Activated naive CD8-positive, alpha-beta T cell treated with anti-CD3 and anti-CD28 coated beads, Interleukin-2, amount 10 ng/mL, durations not matched to agents 7 days and 5 days (primary cell): ENCODE data around the gene SAMD4A. TPM values are rescaled to one million over a fixed set of nuclear protein-coding genes. Genes with fewer than 3 reads are reported as not detected.

Experiments
- ATAC-seq: fragments of 150-1000 bp; cut with Tn5 transposase; one replicate; pipeline ENCODE4 v1.10.0; 2021; ENCODE audit warnings: low read depth, moderate library complexity
- POLR2A ChIA-PET: fragments of 350-600 bp; sonication (Branson Sonifier 250); formaldehyde crosslinking; loops from one replicate; lab custom pipeline; 2021; ENCODE audit warnings: antibody characterized with exemption; lab: Charles Lee
- DNase-seq: peaks from one replicate; pipeline ENCODE4 v3.0.0; 2021
- H3K27ac Mint-ChIP-seq: one replicate; pipeline ENCODE4 v1.8.0; 2022; ENCODE audit warnings: mild to moderate bottlenecking, mixed read lengths
- H3K27me3 Mint-ChIP-seq: one replicate; pipeline ENCODE4 v1.8.0; 2022; ENCODE audit warnings: mild to moderate bottlenecking, moderate library complexity, mixed read lengths
- H3K36me3 Mint-ChIP-seq: one replicate; pipeline ENCODE4 v1.8.0; 2021; ENCODE audit warnings: mild to moderate bottlenecking, mixed read lengths
- H3K4me1 Mint-ChIP-seq: one replicate; pipeline ENCODE4 v1.8.0; 2021; ENCODE audit warnings: mixed read lengths
- H3K4me3 Mint-ChIP-seq: one replicate; pipeline ENCODE4 v1.8.0; 2022; ENCODE audit warnings: mild to moderate bottlenecking, moderate library complexity, mixed read lengths
- H3K9me3 Mint-ChIP-seq: one replicate; pipeline ENCODE4 v1.8.0; 2021; ENCODE audit warnings: mixed read lengths
- total RNA-seq, 2 experiments: library from RNA; stranded (reverse); gene quantifications; one replicate each; pipeline ENCODE4 v1.2.3, GENCODE V29; 2021

SAMD4A gene
- total RNA-seq, 2 experiments from 2014 or later, result 2.6 to 2.7 TPM

DNA sequence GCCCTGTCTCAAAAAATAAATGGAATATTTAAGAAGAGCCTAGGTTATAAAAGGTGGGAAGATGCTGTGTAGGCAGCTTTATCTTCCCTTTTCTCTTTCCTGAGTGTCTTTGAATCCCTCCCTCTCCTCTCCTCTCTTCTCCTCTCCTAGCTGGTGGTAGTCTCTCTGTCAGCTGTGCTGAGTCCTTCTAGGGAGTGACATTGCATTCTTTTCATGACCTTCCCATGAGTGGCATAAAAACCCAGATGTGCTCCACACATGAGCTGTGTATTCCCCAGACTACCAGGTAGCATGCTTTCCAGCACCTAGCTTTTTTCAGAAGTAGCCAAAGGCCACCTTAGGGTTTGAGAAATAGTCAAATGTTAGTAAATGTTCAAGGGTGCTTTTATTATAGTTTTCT lies 23.6 kb downstream of the SAMD4A start:
- no peak overlapping the region for H3K27ac Mint-ChIP-seq
- peaks cover 18% of the 10 kb centered on the region for H3K27me3 Mint-ChIP-seq

GRCh38 chr14:54591461-54591860 lies 24.5 kb downstream of the SAMD4A start:
- Mint-ChIP-seq H3K27ac (no peak overlapping the region), H3K4me1 (peaks cover 6% of the 10 kb centered on the region), H3K36me3 (peaks cover 2% of the 10 kb centered on the region), H3K4me3 (no peak overlapping the region), H3K9me3 (no peaks in the 10 kb centered on the region), H3K27me3 (peaks cover 16% of the 10 kb centered on the region)
- POLR2A ChIA-PET, result no interaction called here
- ATAC-seq (no peak), DNase-seq (no peak)

More for the DNA sequence above, 23.6 kb downstream of the SAMD4A start:
- no peak for ATAC-seq
- H3K4me1 Mint-ChIP-seq, result peaks cover 6% of the 10 kb centered on the region
- H3K36me3 Mint-ChIP-seq, result peaks cover 2% of the 10 kb centered on the region
- H3K9me3 Mint-ChIP-seq, result no peaks in the 10 kb centered on the region
- POLR2A ChIA-PET, result no interaction called here
- DNase-seq, result no peak
- no peak overlapping the region for H3K4me3 Mint-ChIP-seq

GRCh38 chr14:54591866-54592265 lies 24.9 kb downstream of the SAMD4A start:
- no peaks in the 10 kb centered on the region for H3K36me3 Mint-ChIP-seq
- POLR2A ChIA-PET, result no interaction called here
- no peaks in the 10 kb centered on the region for H3K9me3 Mint-ChIP-seq
- H3K27ac Mint-ChIP-seq, result no peak overlapping the region
- peaks cover 6% of the 10 kb centered on the region for H3K4me1 Mint-ChIP-seq
- H3K27me3 Mint-ChIP-seq, result peaks cover 13% of the 10 kb centered on the region
- no peak overlapping the region for H3K4me3 Mint-ChIP-seq
- no peak for DNase-seq
- ATAC-seq, result no peak

- Mint-ChIP-seq H3K9me3 (no peaks in the 10 kb centered on the region), H3K4me3 (no peak overlapping the region), H3K4me1 (peaks cover 6% of the 10 kb centered on the region), H3K27me3 (peaks cover 10% of the 10 kb centered on the region), H3K27ac (no peak overlapping the region), H3K36me3 (no peaks in the 10 kb centered on the region)
- ATAC-seq (no peak), DNase-seq (no peak)
- POLR2A ChIA-PET, result no interaction called here
Measured at GRCh38 chr14:54593860-54594259, 26.9 kb downstream of the SAMD4A start.

- DNase-seq (no peak), ATAC-seq (no peak)
- H3K4me1 Mint-ChIP-seq, result peaks cover 6% of the 10 kb centered on the region
- no peak overlapping the region for H3K27ac Mint-ChIP-seq
- no peaks in the 10 kb centered on the region for H3K9me3 Mint-ChIP-seq
- H3K27me3 Mint-ChIP-seq, result peaks cover 12% of the 10 kb centered on the region
- H3K36me3 Mint-ChIP-seq, result no peaks in the 10 kb centered on the region
- no peak overlapping the region for H3K4me3 Mint-ChIP-seq
- POLR2A ChIA-PET, result no interaction called here
Measured at GRCh38 chr14:54594537-54594936, 27.6 kb downstream of the SAMD4A start.

DNA sequence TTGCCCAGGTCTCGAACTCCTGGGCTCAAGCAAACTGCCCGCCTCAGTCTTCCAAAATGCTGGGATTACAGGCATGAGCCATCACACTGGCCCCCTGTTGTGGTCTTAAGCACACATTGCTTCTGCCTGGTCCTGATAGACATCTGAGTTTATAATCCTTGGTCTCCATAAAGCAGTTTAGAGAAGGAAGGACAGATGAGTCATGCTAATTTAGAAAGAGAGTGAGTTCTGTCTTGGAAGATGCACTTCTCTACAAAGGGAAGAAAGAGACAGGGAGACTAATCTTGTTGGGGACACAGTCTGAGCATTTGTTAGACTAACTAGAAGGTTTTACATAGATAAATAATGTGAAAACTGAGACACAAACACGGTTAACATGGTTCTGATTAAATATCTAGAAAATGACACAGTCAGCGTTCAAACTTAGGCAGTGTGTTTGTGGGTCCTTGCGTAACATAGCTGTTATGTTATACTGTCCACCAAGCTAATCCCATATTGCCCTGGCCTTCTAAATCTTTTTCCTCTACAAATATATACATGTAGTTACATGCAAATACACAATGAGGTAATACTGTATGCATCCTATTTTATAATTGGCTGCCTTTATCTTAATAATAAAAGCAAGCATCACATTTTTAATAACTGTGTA lies 31.0 kb downstream of the SAMD4A start:
- Mint-ChIP-seq H3K36me3 (no peaks in the 10 kb centered on the region), H3K4me3 (no peak overlapping the region), H3K9me3 (no peaks in the 10 kb centered on the region), H3K27ac (no peak overlapping the region), H3K4me1 (peaks cover 6% of the 10 kb centered on the region), H3K27me3 (peaks cover 8% of the 10 kb centered on the region)
- DNase-seq (no peak), ATAC-seq (no peak)
- POLR2A ChIA-PET, result no interaction called here

DNA sequence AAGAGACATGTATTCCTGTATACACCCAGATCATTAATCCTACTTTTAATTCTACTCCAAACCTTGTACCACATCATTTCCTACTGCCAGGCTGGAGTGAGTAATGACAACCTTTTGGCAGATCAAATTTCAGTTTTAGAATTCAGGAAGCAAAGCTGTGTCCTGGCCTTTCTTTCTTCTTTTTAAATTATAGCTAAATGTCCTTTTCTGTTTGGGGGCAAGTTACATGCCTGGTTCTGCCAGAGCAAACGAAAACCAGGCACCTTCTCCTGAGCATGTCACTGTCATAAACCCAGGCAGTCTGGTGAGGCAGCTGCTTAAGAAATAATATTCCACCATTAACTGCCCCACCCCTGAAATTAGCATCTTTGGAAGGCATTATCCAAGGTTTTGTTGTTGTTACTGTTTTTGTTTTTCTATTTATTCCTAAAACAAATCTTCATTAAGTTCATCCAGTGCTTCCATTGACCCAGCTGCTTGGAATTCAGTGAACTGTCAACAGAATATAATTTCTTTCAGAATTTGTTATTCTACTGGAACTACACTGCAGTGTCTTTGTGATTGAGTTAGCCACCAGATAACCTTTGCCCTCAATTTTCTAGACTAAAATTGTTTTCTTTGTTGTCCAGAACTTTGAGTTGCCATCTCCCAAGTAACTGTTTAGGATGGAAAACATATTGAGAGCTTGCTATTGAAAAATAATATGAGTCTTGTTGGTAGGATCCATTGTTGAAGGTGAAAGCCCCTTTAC lies 33.2 kb downstream of the SAMD4A start:
- Mint-ChIP-seq H3K27me3 (peaks cover 6% of the 10 kb centered on the region), H3K9me3 (peaks cover 2% of the 10 kb centered on the region), H3K27ac (no peak overlapping the region), H3K4me3 (no peak overlapping the region), H3K36me3 (no peaks in the 10 kb centered on the region), H3K4me1 (no peaks in the 10 kb centered on the region)
- ATAC-seq (no peak), DNase-seq (no peak)
- POLR2A ChIA-PET, result no interaction called here

GRCh38 chr14:54600717-54601109 lies 33.8 kb downstream of the SAMD4A start:
- no peak overlapping the region for H3K4me3 Mint-ChIP-seq
- no peaks in the 10 kb centered on the region for H3K4me1 Mint-ChIP-seq
- no peak for DNase-seq
- peaks cover 6% of the 10 kb centered on the region for H3K27me3 Mint-ChIP-seq
- H3K36me3 Mint-ChIP-seq, result no peaks in the 10 kb centered on the region
- POLR2A ChIA-PET, result no interaction called here
- H3K9me3 Mint-ChIP-seq, result peaks cover 2% of the 10 kb centered on the region
- no peak for ATAC-seq
- no peak overlapping the region for H3K27ac Mint-ChIP-seq

- Mint-ChIP-seq H3K4me1 (no peaks in the 10 kb centered on the region), H3K36me3 (peaks cover 1% of the 10 kb centered on the region), H3K27me3 (peaks cover 4% of the 10 kb centered on the region), H3K4me3 (no peak overlapping the region), H3K27ac (no peak overlapping the region), H3K9me3 (peaks cover 2% of the 10 kb centered on the region)
- ATAC-seq, result no peak
- POLR2A ChIA-PET, result no interaction called here
- no peak for DNase-seq
Measured at GRCh38 chr14:54603362-54603761, 36.4 kb downstream of the SAMD4A start.

- Mint-ChIP-seq H3K4me3 (no peak overlapping the region), H3K27ac (no peak overlapping the region), H3K9me3 (peaks cover 5% of the 10 kb centered on the region), H3K4me1 (no peaks in the 10 kb centered on the region), H3K27me3 (peaks cover 3% of the 10 kb centered on the region), H3K36me3 (peaks cover 3% of the 10 kb centered on the region)
- POLR2A ChIA-PET, result no interaction called here
- DNase-seq (no peak), ATAC-seq (no peak)
Measured at GRCh38 chr14:54606178-54606577, 39.2 kb downstream of the SAMD4A start.

- Mint-ChIP-seq H3K36me3 (peaks cover 3% of the 10 kb centered on the region), H3K9me3 (peaks cover 5% of the 10 kb centered on the region), H3K4me3 (no peak overlapping the region), H3K4me1 (no peaks in the 10 kb centered on the region), H3K27me3 (peaks cover 3% of the 10 kb centered on the region), H3K27ac (no peak overlapping the region)
- POLR2A ChIA-PET, result no interaction called here
- DNase-seq (no peak), ATAC-seq (no peak)
Measured at GRCh38 chr14:54606631-54607133, 39.8 kb downstream of the SAMD4A start.

- Mint-ChIP-seq H3K27ac (no peak overlapping the region), H3K4me1 (no peaks in the 10 kb centered on the region), H3K36me3 (peaks cover 3% of the 10 kb centered on the region), H3K27me3 (peaks cover 8% of the 10 kb centered on the region), H3K4me3 (no peak overlapping the region), H3K9me3 (peaks cover 2% of the 10 kb centered on the region)
- POLR2A ChIA-PET, result no interaction called here
- ATAC-seq (no peak), DNase-seq (no peak)
Measured at GRCh38 chr14:54609576-54609975, 42.6 kb downstream of the SAMD4A start.

- H3K36me3 Mint-ChIP-seq, result peaks cover 3% of the 10 kb centered on the region
Measured at GRCh38 chr14:54610051-54610977, 43.4 kb downstream of the SAMD4A start.

More at GRCh38 chr14:54610051-54610977, 43.4 kb downstream of the SAMD4A start:
- Mint-ChIP-seq H3K9me3 (peaks cover 2% of the 10 kb centered on the region), H3K4me3 (no peak overlapping the region), H3K4me1 (no peaks in the 10 kb centered on the region), H3K27ac (no peak overlapping the region), H3K27me3 (peaks cover 11% of the 10 kb centered on the region)
- ATAC-seq (no peak), DNase-seq (no peak)
- POLR2A ChIA-PET, result interaction anchor here (0.6 kb wide), 1 partner anchor 1825 kb away, joined by 4 read pairs; no protein-coding TSS in a partner anchor
